Stimulated activated CD8-positive, alpha-beta memory T cell treated with anti-CD3 and anti-CD28 coated beads, Interleukin-15, amount 100 ng/mL, for 1 hour (primary cell): Measurements from ENCODE around the gene OIP5.
"Not testable (repeated sequence)": the region's sequence is repeated elsewhere in the genome, so short reads cannot be mapped to it uniquely, and the experiment has no call there.

ENCODE experiments used
- DNase-seq: peaks from one replicate; pipeline ENCODE4 v3.0.0-alpha.2; 2020; ENCODE audit warnings: low read depth

The OIP5 gene

DNA sequence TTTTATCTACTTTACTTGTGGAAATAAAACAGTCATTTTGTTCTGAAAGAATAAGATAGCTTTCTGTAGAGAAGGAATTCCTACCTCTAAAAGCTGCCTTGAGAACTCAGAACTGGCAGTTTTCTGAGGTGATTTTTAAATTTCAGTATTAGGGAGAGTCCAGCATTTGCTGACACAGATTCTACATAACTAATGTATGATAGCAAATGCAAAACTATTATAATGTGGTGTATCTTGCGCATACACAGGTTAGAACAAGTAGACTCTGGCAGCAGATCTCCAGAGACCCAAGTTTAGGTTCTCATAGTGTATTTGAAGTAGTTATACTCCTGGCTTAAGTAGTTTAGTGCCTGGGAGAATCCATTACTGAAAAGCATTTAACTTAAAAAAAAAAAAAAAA is 30.8 kb downstream of the OIP5 start:
- no peak for DNase-seq

DNA sequence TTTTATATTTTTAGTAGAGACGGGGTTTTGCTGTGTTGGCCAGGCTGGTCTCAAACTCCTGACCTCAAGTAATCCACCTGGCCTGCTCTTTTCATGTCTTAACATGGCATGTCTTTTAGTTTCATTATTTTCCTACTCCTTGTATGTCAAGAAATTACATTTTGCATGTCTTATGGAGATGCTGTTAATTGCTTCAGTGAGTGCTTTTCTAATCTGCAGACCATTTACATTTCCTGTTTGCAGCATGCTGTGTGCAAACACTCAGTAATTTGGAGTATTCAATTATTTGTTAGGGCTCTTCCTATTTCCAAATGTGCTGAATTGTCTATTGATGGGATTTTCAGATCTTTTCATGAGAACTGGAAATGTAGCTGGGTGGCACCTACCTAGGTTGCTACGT is 31.3 kb downstream of the OIP5 start:
- not testable (repeated sequence) for DNase-seq

DNA sequence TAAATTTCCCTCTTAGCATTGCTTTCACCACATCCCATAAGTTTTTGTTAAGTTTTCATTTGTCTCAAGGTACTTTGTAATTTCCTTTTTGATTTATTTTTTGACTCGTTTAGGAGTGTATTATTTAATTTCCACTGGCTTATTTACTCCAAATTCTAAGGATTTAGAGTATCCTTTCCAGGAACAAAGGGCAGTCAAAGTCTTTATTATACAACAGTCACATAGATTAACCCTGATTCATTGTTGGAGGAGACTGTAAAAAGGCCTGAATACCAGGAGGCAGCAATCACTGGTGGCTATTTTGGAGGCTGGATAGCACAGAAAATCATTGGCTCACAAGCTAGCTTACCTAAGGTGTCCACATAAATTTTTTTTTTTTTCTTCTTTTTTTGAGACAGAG is 39.9 kb downstream of the OIP5 start:
- DNase-seq: no peak

DNA sequence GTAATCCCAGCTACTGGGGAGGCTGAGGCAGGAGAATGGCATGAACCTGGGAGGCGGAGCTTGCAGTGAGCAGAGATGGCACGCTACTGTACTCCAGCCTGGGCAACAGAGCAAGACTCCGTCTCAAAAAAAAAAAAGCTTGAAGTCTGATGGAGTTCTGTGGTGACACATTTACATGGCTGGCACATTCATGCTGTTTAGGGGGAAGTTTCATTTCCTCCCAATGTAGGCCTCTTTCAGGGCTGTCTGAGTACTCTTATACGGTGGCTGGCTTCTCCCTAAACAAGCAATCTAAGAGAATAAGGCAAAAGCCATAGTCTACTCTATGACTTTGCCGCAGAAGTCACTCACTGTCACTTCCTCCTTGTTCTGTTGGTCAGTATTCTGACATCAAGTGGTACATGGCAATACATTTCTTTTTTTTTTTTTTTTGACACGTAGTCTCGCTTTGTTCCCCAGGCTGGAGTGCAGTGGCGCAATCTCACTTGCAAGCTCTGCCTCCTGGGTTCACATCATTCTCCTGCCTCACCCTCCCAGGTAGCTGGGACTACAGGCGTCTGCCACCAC is 41.2 kb downstream of the OIP5 start:
- DNase-seq: no peak

DNA sequence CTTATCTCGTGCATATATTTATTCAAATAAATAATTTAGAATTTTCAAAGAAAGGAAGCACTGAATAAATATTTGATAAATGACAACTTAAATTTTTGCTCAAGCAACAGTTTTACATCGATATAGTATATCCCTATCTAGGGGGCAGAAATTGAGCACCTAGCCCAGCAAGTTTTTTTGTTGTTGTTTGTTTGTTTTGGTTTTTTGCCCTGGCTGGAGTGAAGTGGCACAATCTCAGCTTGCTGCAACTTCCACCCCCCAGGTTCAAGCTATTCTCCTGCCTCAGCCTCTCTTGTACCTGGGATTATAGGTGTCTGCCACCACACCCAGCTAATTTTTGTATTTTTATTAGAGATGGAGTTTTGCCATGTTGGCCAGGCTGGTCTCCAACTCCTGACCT is 42.4 kb downstream of the OIP5 start:
- DNase-seq: no peak

DNA sequence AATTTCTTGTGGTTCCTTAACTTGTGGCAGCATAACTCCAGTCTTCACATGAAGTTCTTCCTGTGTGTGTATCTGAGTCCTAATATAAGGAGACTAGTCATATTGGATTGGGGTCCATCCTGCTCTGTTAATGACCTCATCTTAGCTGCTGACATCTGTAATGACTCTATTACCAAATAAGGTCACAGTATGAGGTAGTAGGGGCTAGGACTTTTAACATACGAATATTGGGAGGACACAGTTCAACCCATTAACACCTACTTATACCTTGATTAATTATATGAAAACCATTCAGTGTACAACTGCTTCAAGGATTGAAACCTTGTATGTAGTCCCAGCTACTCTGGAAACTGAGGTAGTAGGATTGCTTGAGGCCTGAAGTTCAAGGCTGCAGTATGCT is 43.9 kb downstream of the OIP5 start:
- DNase-seq: no peak

DNA sequence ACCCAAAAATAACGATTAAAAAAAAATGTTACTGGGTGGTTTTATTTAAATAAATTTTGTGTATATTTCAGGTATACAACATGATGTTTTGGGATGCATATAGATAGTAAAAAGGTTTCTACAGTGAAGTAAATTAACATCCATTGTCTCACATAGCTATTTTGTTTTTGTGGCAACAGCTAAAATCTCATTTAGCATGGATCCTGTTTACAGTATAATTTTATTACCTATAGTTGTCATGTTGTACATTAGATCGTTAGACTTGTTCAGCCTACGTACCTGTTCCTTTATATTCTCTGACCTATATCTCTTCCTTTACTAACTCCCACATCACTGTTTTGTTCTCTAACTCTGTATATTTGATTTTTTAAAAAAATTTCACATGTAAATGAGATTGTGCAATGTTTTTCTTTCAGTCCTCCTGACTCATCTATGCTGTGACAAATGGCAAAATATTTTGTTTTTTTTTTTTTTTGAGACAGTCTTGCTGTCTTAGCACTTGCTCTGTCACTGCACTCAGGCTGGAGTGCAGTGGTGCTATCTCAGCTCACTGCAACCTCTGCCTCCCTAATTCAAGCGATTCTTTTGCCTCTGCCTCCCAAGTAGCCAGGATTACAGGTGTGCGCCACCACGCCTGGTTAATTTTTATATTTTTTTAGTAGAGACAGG is 45.6 kb downstream of the OIP5 start:
- no peak for DNase-seq

DNA sequence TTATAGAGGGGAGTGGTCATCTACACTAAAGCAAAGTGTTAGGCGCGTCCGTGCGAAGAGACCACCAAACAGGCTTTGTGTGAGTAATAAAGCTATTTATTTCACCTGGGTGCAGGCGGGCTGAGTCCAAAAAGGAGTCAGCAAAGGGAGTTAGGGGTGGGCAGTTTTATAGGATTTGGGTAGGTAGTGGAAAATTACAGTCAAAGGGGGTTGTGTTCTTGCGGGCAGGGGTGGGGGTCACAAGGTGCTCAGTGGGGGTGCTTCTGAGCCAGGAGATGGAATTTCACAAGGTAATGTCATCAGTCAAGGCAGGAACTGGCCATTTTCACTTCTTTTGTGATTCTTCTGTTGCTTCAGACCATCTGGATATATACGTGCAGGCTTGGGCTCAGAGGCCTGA is 47.1 kb downstream of the OIP5 start:
- no peak for DNase-seq

DNA sequence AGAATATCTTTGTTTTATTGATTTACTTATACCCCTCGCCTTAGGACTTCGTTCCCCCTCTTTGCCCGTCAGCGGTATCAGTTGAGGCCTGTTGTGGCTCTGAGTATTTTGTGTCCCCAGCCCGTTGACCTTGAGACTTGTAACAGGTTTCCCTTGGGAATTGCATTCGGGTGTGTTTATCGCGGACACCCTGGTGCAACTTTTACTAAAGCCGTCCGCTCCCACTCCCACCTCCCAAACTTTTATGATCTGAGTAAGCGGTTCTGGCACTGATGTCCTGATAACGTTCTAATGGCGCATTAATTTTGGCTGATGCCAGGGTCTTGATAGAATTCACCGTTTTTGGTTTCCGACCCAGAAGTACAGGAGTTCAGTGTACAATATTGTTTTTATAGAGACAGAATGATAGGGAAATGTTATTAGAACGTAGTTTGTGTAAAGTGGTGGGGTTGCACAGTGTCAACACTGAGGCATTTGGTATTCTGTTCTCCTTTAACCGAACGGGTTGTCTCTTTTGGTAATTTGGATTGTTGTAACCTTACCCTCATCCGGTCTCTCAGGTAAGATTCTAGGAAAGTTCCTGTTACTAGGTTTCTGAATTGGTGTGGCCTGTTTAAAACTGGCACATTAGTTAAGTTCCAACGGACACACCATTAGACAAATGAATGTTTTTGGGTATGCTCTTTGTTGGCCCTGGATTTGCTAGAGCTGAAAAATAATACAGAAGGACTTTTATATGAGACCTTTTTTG is 47.8 kb downstream of the OIP5 start:
- no peak for DNase-seq

DNA sequence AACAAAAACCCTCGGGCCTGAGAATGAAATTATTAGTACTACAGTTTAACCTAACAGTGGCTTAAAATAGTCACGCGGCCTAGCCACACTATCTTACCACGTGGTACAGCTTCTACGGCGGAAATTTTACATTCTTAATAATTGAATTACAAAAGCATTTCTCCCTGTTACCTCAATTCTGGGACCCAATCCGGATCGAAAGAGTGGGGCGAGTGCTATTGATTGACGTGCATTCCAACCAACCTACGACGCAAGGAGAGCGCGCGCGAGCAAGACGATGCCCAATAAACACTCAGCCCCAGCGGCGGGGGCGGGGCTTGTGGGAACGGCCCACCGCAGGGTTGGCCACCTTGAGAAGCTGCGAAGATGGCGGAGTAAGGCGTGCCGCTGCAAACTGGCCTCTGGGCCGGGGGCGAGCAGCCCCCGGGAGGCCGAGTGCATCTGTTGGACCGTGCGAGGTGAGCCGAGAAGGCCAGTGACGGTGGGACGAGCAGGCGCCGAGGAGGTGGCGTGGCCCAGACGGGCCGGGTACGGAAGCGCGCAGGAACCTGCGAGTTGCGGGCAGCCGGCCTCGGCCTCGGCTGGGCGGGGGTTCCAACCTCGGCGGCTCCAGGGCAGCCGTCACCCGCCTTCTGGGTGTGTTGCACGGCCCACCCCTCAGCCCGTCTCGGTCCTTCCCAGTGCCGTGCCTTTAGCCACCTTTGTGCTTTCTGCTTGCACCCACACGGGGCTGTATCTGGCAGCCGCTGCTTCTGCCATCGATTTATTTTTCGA is 48.6 kb downstream of the OIP5 start:
- peak; percentile 94 for DNase-seq

DNA sequence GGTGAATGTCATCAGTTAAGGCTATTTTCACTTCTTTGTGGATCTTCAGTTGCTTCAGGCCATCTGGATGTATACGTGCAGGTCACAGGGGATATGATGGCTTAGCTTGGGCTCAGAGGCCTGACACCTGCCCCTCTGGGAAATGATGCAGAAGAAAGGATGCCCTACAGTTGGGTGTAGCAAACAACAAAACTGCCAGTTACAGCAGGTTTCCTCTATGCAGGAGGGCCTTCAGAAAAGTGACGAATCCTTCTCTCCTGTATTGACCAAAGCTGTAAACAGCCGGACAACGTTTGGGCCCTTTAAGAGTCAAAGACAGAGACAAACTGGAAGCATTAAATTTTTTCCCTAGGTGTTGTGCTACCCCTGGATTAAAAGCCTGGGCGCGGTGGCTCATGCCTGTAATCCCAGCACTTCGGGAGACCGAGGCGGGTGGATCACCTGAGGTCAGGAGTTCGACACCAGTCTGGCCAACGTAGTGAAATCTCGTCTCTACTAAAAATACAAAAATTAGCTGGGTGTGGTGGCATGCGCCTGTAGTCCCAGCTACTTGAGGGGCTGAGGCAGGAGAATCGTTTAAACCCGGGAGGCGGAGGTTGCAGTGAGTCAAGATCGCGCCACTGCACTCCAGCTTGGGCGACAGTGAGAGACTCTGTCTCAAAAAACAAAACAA is 49.3 kb downstream of the OIP5 start:
- not testable (repeated sequence) for DNase-seq

DNA sequence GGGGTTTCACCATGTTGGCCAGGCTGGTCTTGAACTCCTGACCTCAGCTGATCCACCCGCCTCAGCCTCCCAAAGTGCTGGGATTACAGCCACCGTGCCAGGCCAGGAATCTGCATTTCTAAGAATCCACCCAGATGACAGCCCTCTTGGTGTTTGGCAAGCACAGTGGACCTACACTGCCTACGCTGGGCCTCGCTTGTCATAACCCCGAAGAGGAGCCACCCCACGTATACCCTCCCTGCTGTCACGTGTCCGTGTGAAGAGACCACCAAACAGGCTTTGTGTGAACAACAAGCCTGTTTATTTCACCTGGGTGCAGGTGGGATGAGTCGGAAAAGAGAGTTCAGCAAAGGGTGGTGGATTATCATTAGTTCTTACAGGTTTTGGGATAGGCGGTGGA is 50.0 kb downstream of the OIP5 start:
- DNase-seq: not testable (repeated sequence)

DNA sequence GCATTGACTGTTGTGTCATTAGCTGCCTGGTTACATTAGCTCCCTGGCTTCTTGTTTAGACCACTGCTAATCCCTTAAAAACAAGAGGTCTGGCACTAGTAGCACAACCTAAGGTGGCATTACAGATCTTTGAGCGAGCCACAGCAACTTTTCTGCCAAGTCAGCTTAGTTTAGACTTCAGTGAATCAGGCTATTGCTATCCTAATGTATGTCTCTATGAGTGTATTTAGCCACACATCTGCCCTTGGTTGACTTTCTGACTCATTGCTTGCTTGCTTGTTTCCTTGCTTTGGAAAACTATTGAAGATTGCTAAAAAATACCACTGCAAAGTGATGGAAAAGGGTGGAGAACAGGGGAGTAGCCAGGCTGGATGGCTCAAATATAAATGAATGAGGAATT is 51.2 kb downstream of the OIP5 start:
- DNase-seq: no peak

DNA sequence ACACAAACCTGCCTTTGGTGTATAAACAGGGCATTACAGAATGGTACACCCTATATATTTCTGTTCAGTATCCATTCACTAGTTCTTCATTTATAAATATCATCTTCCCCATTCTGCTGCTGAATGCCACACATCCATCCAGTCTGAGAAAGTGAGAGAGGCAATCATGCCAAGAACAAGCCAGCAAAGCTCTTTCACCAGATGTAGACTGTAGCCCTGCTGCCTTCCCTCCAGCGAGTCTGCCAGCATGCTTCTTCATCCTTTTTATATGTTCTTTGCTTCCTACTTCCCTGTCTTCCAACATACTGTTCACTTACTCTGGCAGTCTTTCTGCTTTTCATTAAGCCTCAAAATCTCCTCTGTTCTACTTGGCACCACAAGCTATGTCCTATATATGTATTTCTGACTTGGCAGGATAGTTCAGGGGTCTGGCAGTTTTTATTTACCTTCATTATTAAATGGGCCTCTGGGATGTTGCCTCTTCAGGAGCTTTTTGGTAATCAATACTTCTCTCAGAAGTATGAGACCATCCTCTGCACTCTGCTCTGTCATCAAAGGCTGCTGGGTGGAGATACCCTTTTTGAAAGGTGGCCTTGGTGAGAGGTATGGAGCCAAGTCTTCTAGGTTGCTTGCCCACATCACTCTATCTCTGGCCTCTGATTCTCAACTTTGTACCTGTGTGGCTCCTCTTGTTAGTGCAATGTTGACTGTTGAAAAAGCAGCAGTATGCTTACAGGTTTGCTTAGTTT is 52.7 kb downstream of the OIP5 start:
- DNase-seq: no peak

DNA sequence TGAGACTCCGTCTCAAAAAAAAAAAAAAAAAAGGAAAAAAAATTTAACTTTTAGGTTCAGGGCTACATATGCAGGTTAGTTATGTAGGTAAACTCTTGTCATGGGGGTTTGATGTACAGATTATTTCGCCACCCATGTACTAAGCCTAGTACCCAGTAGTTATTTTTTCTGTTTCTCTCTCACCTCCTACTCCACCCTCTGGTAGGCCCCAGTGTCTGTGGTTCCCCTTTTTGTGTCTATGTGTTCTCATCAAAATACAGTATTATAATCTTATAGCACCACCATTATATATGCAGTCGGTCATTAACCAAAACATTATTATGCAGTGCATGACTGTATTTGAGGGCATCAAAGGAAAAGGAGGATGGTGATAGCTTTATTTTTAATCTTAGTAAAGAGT is 54.1 kb downstream of the OIP5 start:
- no peak for DNase-seq

DNA sequence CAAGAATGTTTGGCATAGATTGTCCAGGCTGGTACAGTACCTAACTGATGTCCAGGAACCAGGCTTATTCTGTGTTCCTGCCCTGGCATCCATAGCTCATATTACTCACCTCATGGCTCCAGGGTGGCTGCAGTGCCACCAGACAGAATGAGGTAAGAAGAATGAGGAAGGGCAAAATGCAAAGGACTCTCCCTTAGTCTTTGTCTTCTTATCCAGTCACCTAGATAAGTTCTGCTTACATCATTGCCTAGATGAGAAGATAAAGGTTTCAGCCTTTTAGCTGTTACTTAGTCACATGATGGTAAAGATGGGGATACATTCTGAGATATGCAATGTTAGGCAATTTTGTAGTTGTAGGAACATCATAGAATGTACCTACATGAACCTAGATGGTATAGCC is 55.6 kb downstream of the OIP5 start:
- no peak for DNase-seq

DNA sequence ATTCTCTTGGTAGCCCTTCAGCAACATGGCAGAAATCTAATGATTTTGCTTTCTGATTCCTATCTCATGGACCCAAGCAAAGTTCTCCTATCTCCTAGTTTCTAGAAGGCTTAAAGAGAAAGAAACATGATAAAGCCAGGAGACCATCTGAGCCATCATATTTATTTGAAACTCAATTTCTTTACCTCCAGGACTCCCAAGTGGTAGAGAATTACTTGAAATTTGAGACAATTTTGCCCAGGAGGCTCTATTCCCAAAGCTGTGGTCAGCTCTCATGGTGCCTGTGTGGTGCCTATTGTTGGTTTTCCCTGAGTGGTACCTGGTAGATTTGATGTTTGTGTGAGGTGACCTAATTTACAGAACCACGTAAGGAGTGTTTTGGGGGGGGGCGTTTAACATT is 62.5 kb downstream of the OIP5 start:
- DNase-seq: no peak

DNA sequence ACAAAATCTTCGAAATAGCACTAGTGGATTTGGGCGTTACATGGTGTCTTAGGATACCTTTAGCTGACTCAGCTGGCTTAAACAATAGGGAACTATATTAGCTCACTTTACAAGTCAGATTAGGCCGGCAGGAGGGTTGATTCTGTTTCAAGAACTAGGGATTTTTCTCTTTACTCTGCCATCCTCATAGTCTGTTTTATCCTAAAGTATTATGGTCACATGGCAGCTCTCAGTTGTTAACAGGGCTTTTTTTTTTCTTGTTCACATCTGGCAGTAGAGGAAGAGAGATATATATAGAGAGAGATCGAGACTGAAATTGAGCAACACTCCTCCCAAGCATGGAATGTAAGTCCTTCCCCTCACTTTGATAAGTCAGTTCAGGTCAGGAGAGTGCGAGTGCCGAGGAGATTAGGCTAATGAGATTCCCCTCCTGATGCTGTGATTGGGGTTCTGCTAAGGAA is 68.5 kb downstream of the OIP5 start:
- DNase-seq: no peak

DNA sequence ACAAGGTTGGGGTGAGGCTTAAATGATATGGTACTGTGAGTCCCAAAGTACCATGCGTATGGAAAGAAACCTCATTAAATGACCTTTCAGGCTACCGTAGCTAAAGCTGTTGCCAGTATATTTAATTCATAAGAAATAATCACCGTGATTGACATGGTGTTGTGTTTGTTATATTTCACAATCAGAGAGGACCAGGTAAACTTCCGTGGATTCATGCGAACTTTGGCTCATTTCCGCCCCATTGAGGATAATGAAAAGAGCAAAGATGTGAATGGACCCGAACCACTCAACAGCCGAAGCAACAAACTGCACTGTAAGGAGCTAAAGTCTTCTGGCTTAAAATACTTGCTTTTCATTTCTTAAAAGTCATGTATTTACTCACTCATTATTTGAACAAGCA is 69.8 kb downstream of the OIP5 start:
- no peak for DNase-seq

DNA sequence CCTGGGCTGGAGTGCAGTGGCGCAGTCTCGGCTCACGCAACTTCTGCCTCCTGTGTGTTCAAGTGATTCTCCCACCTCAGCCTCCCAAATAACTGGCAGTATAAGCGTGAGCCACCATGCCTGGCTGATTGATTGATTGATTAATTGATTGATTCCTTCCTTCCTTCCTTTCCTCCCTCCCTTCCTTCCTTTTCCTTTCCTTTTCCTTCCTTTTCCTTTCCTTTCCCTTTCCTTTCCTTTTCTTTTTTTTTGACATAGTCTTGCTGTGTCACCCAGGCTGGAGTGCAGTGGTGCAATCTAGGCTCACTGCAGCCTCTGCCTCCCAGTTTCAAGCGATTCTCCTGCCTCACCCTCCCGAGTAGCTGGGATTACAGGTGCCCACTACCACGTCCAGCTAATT is 71.5 kb downstream of the OIP5 start:
- DNase-seq: not testable (repeated sequence)

DNA sequence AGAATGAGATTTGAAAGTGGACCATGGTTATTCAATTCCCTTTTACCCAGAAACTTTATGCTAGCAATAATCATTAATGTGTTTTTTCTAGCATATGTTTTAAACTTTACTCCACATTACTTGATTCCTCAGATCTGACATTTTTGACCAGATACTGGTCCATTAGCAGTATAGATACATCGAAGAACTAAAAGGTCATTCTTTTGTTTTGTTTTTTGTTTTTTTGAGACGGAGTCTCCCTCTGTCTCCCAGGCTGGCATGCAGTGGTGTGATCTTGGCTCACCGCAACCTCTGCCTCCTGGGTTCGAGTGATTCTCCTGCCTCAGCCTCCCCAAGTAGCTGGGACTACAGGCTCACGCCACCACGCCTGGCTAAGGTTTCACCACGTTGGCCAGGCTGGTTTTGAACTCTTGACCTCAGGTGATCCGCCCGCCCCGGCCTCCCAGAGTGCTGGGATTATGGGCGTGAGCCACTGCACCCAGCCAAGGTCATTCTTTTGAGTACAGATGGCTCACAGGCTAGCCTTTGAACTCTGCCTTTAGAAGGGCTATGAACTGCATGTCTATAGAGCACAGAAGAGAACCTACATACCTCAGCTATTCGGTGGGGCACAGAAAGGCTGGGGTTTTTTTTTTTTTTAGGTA is 72.7 kb downstream of the OIP5 start:
- no peak for DNase-seq
